ENCODE results near the gene IGF1R.

IGF1R gene

DNA sequence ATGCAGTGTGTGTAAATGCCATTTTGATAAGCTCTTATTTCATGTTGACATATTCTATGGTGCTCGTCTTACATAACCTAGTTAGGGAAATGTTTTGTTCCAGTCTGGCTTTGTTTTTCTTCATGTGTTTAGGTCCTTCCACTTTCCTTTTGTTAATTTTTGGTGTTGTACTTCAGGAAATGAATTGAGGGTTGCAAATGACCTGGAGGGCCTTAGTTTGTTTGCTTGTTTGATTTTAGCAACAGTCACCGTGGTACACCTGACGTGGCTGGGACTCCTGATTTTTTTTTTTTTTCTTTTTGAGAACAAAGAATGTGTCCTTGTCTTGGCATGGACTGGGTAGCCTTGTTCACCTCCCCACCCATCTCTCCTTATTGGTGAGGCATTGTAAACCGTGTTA lies 114.8 kb downstream of the IGF1R start:
- DNase-seq (ENCODE audit: low read depth), result no peak

DNA sequence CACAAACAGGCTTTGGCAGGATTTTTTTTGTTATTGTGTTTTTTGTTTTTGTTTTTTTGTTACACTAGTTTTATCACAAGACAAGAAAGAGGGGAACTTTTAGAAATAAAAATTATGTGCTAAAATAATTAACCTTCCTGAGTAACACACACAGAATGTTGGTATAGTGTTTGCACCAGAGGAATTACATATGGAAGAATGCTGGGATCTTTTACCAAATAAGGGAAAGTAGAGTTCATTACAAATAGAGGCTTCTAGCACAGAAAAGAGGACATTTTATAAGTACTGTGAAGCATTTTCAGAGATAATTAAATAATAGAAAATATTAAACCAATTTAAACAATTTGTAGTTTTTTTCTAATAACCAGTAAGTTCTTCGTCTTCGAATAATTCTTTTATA lies 116.0 kb downstream of the IGF1R start:
- no peak for DNase-seq (ENCODE audit: low read depth)
- no peak overlapping the region for H3K4me3 ChIP-seq (ENCODE audit: low read length)
- TF ChIP-seq, protein P1, sequence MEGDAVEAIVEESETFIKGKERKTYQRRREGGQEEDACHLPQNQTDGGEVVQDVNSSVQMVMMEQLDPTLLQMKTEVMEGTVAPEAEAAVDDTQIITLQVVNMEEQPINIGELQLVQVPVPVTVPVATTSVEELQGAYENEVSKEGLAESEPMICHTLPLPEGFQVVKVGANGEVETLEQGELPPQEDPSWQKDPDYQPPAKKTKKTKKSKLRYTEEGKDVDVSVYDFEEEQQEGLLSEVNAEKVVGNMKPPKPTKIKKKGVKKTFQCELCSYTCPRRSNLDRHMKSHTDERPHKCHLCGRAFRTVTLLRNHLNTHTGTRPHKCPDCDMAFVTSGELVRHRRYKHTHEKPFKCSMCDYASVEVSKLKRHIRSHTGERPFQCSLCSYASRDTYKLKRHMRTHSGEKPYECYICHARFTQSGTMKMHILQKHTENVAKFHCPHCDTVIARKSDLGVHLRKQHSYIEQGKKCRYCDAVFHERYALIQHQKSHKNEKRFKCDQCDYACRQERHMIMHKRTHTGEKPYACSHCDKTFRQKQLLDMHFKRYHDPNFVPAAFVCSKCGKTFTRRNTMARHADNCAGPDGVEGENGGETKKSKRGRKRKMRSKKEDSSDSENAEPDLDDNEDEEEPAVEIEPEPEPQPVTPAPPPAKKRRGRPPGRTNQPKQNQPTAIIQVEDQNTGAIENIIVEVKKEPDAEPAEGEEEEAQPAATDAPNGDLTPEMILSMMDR (conservative IDR thresholded peaks at IDR 0.05; ENCODE audit: low read depth, low read length), result no peak

More for the DNA sequence above, 114.8 kb downstream of the IGF1R start:
- TF ChIP-seq, protein P1 (conservative IDR thresholded peaks at IDR 0.05; ENCODE audit: low read depth, low read length), result no peak
- no peak overlapping the region for H3K4me3 ChIP-seq (ENCODE audit: low read length)

DNA sequence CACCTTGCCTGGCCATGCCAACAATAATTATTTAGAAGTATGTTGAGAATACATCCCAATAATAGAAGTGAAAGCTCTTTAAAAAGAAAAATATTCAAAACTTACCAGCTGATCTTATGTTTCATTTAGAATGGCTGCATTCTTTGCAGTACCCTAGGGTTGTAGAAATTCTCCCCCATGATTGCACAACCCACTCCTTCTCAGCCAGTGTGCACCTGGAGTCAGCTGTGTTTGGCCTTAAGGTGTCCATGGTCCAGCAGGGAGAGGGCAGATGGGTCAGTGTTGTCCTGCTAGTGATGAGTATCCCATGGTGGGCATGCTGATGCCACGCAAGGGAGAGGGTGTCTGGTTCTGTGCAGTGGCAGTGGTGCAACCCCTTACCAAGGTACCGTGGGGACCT lies 117.3 kb downstream of the IGF1R start:
- no peak for DNase-seq (ENCODE audit: low read depth)
- H3K4me3 ChIP-seq (ENCODE audit: low read length), result no peak overlapping the region
- TF ChIP-seq, protein P1 (conservative IDR thresholded peaks at IDR 0.05; ENCODE audit: low read depth, low read length), result no peak

DNA sequence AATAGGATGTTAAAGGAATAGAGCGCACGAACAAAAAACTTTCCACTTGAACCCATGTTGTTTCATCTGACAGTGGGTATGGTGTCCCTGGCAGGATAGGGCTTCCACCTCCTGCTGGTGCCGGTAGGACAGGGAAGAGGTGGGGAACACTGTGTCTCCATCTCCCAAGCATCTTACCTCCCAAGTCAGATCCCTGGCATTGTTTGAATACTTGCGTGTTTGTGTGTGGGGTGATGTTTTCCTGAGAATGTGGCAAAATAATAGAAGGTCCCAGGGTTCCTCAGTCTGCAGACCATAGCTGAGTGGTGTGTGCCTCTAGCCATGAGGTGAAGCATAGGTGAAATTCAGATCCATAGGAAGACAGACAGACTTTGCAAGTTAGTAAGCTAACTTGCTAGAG lies 119.4 kb downstream of the IGF1R start:
- no peak overlapping the region for H3K4me3 ChIP-seq (ENCODE audit: low read length)
- TF ChIP-seq, protein P1 (conservative IDR thresholded peaks at IDR 0.05; ENCODE audit: low read depth, low read length), result no peak
- no peak for DNase-seq (ENCODE audit: low read depth)

DNA sequence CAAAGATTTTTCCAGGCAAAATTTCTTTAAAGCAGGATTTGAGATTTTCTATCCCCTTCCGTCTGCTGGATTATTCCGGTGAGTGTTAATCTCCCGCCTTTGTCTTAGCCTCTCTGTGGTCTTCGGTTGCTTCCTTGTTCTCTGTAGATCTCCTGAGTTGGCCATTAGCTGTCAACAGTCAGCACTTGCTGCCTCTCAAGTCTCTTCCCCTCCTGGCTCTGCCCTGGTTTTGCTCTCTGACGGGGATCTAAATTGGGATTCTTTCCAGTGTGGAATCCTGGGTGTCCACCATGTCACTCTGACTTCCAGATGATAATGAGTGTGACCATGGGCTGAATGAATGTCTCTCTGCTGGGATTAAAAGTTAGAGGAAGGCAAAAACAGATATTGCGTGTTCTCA lies 121.5 kb downstream of the IGF1R start:
- DNase-seq (ENCODE audit: low read depth), result no peak
- no peak overlapping the region for H3K4me3 ChIP-seq (ENCODE audit: low read length)
- TF ChIP-seq, protein P1 (conservative IDR thresholded peaks at IDR 0.05; ENCODE audit: low read depth, low read length), result no peak

DNA sequence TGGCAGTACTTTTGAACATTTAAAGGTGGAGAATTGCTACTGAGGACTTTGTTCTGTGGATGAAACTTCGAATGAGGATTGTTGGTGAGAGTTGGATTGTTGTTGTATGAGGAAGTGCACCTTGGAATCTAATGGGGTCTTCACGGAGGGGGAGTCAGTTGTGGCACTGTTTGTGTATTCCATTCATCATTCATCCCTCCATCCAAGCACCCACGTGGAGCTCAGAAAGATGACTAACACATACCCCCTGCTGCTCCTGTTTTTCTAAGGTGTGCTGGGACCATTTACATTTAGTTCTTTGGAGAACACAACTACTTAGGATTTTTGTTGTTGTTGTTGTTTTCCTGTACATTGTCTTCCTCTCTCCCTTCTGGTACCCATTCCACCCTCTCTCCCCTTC lies 122.6 kb downstream of the IGF1R start:
- no peak for DNase-seq (ENCODE audit: low read depth)
- H3K4me3 ChIP-seq (ENCODE audit: low read length), result no peak overlapping the region
- TF ChIP-seq, protein P1 (conservative IDR thresholded peaks at IDR 0.05; ENCODE audit: low read depth, low read length), result no peak

DNA sequence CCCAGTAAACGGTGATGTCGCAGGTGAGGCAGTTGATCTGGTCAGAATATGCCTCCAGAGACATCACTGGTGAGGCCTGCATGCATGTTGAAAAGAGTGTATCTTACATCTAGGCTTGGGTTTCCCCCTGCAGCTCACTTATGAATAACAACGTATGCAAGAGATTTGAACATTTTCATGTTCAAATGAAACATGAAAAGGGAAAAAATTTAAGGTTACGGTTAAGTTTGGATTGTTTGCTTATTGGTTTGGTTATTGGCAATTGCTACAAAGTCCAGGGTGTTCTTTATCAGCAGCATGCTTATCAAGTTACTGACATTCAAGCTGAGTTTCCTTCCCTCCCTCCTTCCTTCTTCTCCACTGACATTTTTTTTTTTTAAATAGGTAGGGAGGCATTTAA lies 123.2 kb downstream of the IGF1R start:
- TF ChIP-seq, protein P1 (conservative IDR thresholded peaks at IDR 0.05; ENCODE audit: low read depth, low read length), result no peak
- H3K4me3 ChIP-seq (ENCODE audit: low read length), result no peak overlapping the region
- no peak for DNase-seq (ENCODE audit: low read depth)
